ENCODE measurements around the gene CD48. TPM values are rescaled to one million over a fixed set of nuclear protein-coding genes. Genes with fewer than 3 reads are reported as not detected.

The CD48 gene
- polyA plus RNA-seq, 2 donors: 3.3 to 4.6 TPM

- Histone ChIP-seq H3K27ac (ENCODE audit: low read depth in 2 of 2, low read length in 1 of 2) (no peak overlapping the region), H3K36me3 (ENCODE audit: control insufficient read depth in 2 of 2, insufficient read depth in 2 of 2, low read length in 1 of 2) (no peaks in the 10 kb centered on the region), H3K27me3 (ENCODE audit: control insufficient read depth in 1 of 2, insufficient read depth in 2 of 2, low read length in 2 of 2) (no peaks in the 10 kb centered on the region), H3K4me3 (ENCODE audit: low read depth in 1 of 2, low read length in 2 of 2) (no peak overlapping the region), H3K4me1 (ENCODE audit: control insufficient read depth in 2 of 2, insufficient read depth in 2 of 2, low read length in 1 of 2) (peaks cover 0 to 6% of the 10 kb centered on the region in 2 donors), H3K9me3 (ENCODE audit: control insufficient read depth in 2 of 2, insufficient read depth in 1 of 2, low read depth in 1 of 2, low read length in 1 of 2) (no peaks in the 10 kb centered on the region)
- WGBS, 2 donors: 83 to 88% methylated on average over 3 of the region's 3 CpGs
These were observed 40.8 kb upstream of the CD48 start for GRCh38 chr1:160752406-160752805.

- WGBS, 2 donors: 83 to 87% methylated on average over 2 of the region's 2 CpGs
- no peaks in the 10 kb centered on the region for H3K36me3 ChIP-seq (ENCODE audit: control insufficient read depth in 2 of 2, insufficient read depth in 2 of 2, low read length in 1 of 2)
- no peak overlapping the region for H3K4me3 ChIP-seq (ENCODE audit: low read depth in 1 of 2, low read length in 2 of 2)
- H3K27me3 ChIP-seq (ENCODE audit: control insufficient read depth in 1 of 2, insufficient read depth in 2 of 2, low read length in 2 of 2): no peaks in the 10 kb centered on the region
- no peaks in the 10 kb centered on the region for H3K9me3 ChIP-seq (ENCODE audit: control insufficient read depth in 2 of 2, insufficient read depth in 1 of 2, low read depth in 1 of 2, low read length in 1 of 2)
- no peak overlapping the region for H3K27ac ChIP-seq (ENCODE audit: low read depth in 2 of 2, low read length in 1 of 2)
- peaks cover 0 to 6% of the 10 kb centered on the region in 2 donors for H3K4me1 ChIP-seq (ENCODE audit: control insufficient read depth in 2 of 2, insufficient read depth in 2 of 2, low read length in 1 of 2)
These were observed 39.0 kb upstream of the CD48 start for GRCh38 chr1:160750608-160751007.

GRCh38 chr1:160748878-160749269 is 37.3 kb upstream of the CD48 start:
- no peaks in the 10 kb centered on the region for H3K9me3 ChIP-seq (ENCODE audit: control insufficient read depth in 2 of 2, insufficient read depth in 1 of 2, low read depth in 1 of 2, low read length in 1 of 2)
- no peaks in the 10 kb centered on the region for H3K27me3 ChIP-seq (ENCODE audit: control insufficient read depth in 1 of 2, insufficient read depth in 2 of 2, low read length in 2 of 2)
- WGBS, 2 donors: 96 to 100% methylated on average over 1 of the region's 1 CpG
- H3K4me3 ChIP-seq (ENCODE audit: low read depth in 1 of 2, low read length in 2 of 2): no peak overlapping the region
- no peaks in the 10 kb centered on the region for H3K36me3 ChIP-seq (ENCODE audit: control insufficient read depth in 2 of 2, insufficient read depth in 2 of 2, low read length in 1 of 2)
- H3K27ac ChIP-seq (ENCODE audit: low read depth in 2 of 2, low read length in 1 of 2): peak overlapping the region in 1 of 2 donors; percentile 33
- peaks cover 0 to 6% of the 10 kb centered on the region in 2 donors for H3K4me1 ChIP-seq (ENCODE audit: control insufficient read depth in 2 of 2, insufficient read depth in 2 of 2, low read length in 1 of 2)

GRCh38 chr1:160748181-160748877 is 36.7 kb upstream of the CD48 start:
- H3K4me1 ChIP-seq (ENCODE audit: control insufficient read depth in 2 of 2, insufficient read depth in 2 of 2, low read length in 1 of 2): peaks cover 0 to 6% of the 10 kb centered on the region in 2 donors
- no peaks in the 10 kb centered on the region for H3K27me3 ChIP-seq (ENCODE audit: control insufficient read depth in 1 of 2, insufficient read depth in 2 of 2, low read length in 2 of 2)
- no peak overlapping the region for H3K4me3 ChIP-seq (ENCODE audit: low read depth in 1 of 2, low read length in 2 of 2)
- no peaks in the 10 kb centered on the region for H3K9me3 ChIP-seq (ENCODE audit: control insufficient read depth in 2 of 2, insufficient read depth in 1 of 2, low read depth in 1 of 2, low read length in 1 of 2)
- WGBS, 2 donors: 83 to 86% methylated on average over 10 of the region's 10 CpGs
- H3K27ac ChIP-seq (ENCODE audit: low read depth in 2 of 2, low read length in 1 of 2): peak overlapping the region in 1 of 2 donors; percentile 2
- no peaks in the 10 kb centered on the region for H3K36me3 ChIP-seq (ENCODE audit: control insufficient read depth in 2 of 2, insufficient read depth in 2 of 2, low read length in 1 of 2)

GRCh38 chr1:160747717-160748116 is 36.1 kb upstream of the CD48 start:
- no peaks in the 10 kb centered on the region for H3K36me3 ChIP-seq (ENCODE audit: control insufficient read depth in 2 of 2, insufficient read depth in 2 of 2, low read length in 1 of 2)
- no peaks in the 10 kb centered on the region for H3K9me3 ChIP-seq (ENCODE audit: control insufficient read depth in 2 of 2, insufficient read depth in 1 of 2, low read depth in 1 of 2, low read length in 1 of 2)
- H3K27me3 ChIP-seq (ENCODE audit: control insufficient read depth in 1 of 2, insufficient read depth in 2 of 2, low read length in 2 of 2): no peaks in the 10 kb centered on the region
- peaks cover 0 to 6% of the 10 kb centered on the region in 2 donors for H3K4me1 ChIP-seq (ENCODE audit: control insufficient read depth in 2 of 2, insufficient read depth in 2 of 2, low read length in 1 of 2)
- peak overlapping the region in 1 of 2 donors; percentile 2 for H3K27ac ChIP-seq (ENCODE audit: low read depth in 2 of 2, low read length in 1 of 2)
- no peak overlapping the region for H3K4me3 ChIP-seq (ENCODE audit: low read depth in 1 of 2, low read length in 2 of 2)

GRCh38 chr1:160746836-160747500 is 35.3 kb upstream of the CD48 start:
- Histone ChIP-seq H3K4me3 (ENCODE audit: low read depth in 1 of 2, low read length in 2 of 2) (no peak overlapping the region), H3K27me3 (ENCODE audit: control insufficient read depth in 1 of 2, insufficient read depth in 2 of 2, low read length in 2 of 2) (no peaks in the 10 kb centered on the region), H3K36me3 (ENCODE audit: control insufficient read depth in 2 of 2, insufficient read depth in 2 of 2, low read length in 1 of 2) (no peaks in the 10 kb centered on the region), H3K27ac (ENCODE audit: low read depth in 2 of 2, low read length in 1 of 2) (no peak overlapping the region), H3K4me1 (ENCODE audit: control insufficient read depth in 2 of 2, insufficient read depth in 2 of 2, low read length in 1 of 2) (peaks cover 0 to 6% of the 10 kb centered on the region in 2 donors), H3K9me3 (ENCODE audit: control insufficient read depth in 2 of 2, insufficient read depth in 1 of 2, low read depth in 1 of 2, low read length in 1 of 2) (no peaks in the 10 kb centered on the region)
- WGBS, 2 donors: 79 to 84% methylated on average over 7 of the region's 7 CpGs

GRCh38 chr1:160745551-160745950 is 33.9 kb upstream of the CD48 start:
- 35 to 45% methylated on average over 1 of the region's 1 CpG for WGBS, 2 donors
- Histone ChIP-seq H3K4me1 (ENCODE audit: control insufficient read depth in 2 of 2, insufficient read depth in 2 of 2, low read length in 1 of 2) (peaks cover 0 to 6% of the 10 kb centered on the region in 2 donors), H3K4me3 (ENCODE audit: low read depth in 1 of 2, low read length in 2 of 2) (no peak overlapping the region), H3K36me3 (ENCODE audit: control insufficient read depth in 2 of 2, insufficient read depth in 2 of 2, low read length in 1 of 2) (no peaks in the 10 kb centered on the region), H3K9me3 (ENCODE audit: control insufficient read depth in 2 of 2, insufficient read depth in 1 of 2, low read depth in 1 of 2, low read length in 1 of 2) (no peaks in the 10 kb centered on the region), H3K27ac (ENCODE audit: low read depth in 2 of 2, low read length in 1 of 2) (no peak overlapping the region), H3K27me3 (ENCODE audit: control insufficient read depth in 1 of 2, insufficient read depth in 2 of 2, low read length in 2 of 2) (no peaks in the 10 kb centered on the region)

GRCh38 chr1:160744852-160745520 is 33.4 kb upstream of the CD48 start:
- Histone ChIP-seq H3K36me3 (ENCODE audit: control insufficient read depth in 2 of 2, insufficient read depth in 2 of 2, low read length in 1 of 2) (no peaks in the 10 kb centered on the region), H3K4me1 (ENCODE audit: control insufficient read depth in 2 of 2, insufficient read depth in 2 of 2, low read length in 1 of 2) (peaks cover 0 to 6% of the 10 kb centered on the region in 2 donors), H3K4me3 (ENCODE audit: low read depth in 1 of 2, low read length in 2 of 2) (no peak overlapping the region), H3K27ac (ENCODE audit: low read depth in 2 of 2, low read length in 1 of 2) (no peak overlapping the region), H3K9me3 (ENCODE audit: control insufficient read depth in 2 of 2, insufficient read depth in 1 of 2, low read depth in 1 of 2, low read length in 1 of 2) (no peaks in the 10 kb centered on the region), H3K27me3 (ENCODE audit: control insufficient read depth in 1 of 2, insufficient read depth in 2 of 2, low read length in 2 of 2) (no peaks in the 10 kb centered on the region)
- 66 to 72% methylated on average over 5 of the region's 5 CpGs for WGBS, 2 donors

GRCh38 chr1:160744199-160744851 is 32.7 kb upstream of the CD48 start:
- Histone ChIP-seq H3K36me3 (ENCODE audit: control insufficient read depth in 2 of 2, insufficient read depth in 2 of 2, low read length in 1 of 2) (no peaks in the 10 kb centered on the region), H3K4me1 (ENCODE audit: control insufficient read depth in 2 of 2, insufficient read depth in 2 of 2, low read length in 1 of 2) (peaks cover 0 to 6% of the 10 kb centered on the region in 2 donors), H3K4me3 (ENCODE audit: low read depth in 1 of 2, low read length in 2 of 2) (no peak overlapping the region), H3K9me3 (ENCODE audit: control insufficient read depth in 2 of 2, insufficient read depth in 1 of 2, low read depth in 1 of 2, low read length in 1 of 2) (no peaks in the 10 kb centered on the region), H3K27me3 (ENCODE audit: control insufficient read depth in 1 of 2, insufficient read depth in 2 of 2, low read length in 2 of 2) (no peaks in the 10 kb centered on the region), H3K27ac (ENCODE audit: low read depth in 2 of 2, low read length in 1 of 2) (no peak overlapping the region)
- WGBS, 2 donors: 62 to 65% methylated on average over 7 of the region's 7 CpGs

Measured in esophagus (tissue), 2 donors.